H1 (cell line): ENCODE results near the gene CCL7. TPM values are rescaled to one million over a fixed set of nuclear protein-coding genes. Genes with fewer than 3 reads are reported as not detected.

Experiments
- CTCF ChIA-PET: fragments of 300-600 bp; sonication (Branson Sonifier 250); formaldehyde crosslinking; loops from one replicate; lab custom pipeline; 2021; ENCODE audit not compliant: partially characterized antibody; lab: Charles Lee
- POLR2A ChIA-PET: fragments of 300-600 bp; sonication (Branson Sonifier 250); formaldehyde crosslinking; loops from one replicate; lab custom pipeline; 2021; ENCODE audit warnings: inconsistent platforms; ENCODE audit not compliant: partially characterized antibody; lab: Charles Lee
- DNase-seq, 2 experiments: peaks; one replicate each; pipeline versions ENCODE4 v3.0.0 to v3.0.0-alpha.2; 2010 to 2022; ENCODE audit warnings: low spot score in 2 of 2, low read depth in 1 of 2, mixed read lengths in 1 of 2
- FAIRE-seq: peaks from 2 replicates; lab custom pipeline; 2011; peaks lifted over from hg19 to GRCh38; lab: Jason Lieb, UNC
- H2AFZ ChIP-seq: 2 replicates; pipeline ENCODE4 v1.8.1; 2012; ENCODE audit warnings: low read length, inconsistent platforms
- H2AK5ac ChIP-seq: 2 replicates; pipeline ENCODE4 v1.6.1; 2013; ENCODE audit warnings: low read depth, low read length
- H2BK120ac ChIP-seq: replicated peaks from 2 replicates; pipeline ENCODE3; 2013; ENCODE audit warnings: low read depth, low read length, inconsistent platforms
- H2BK12ac ChIP-seq: 2 replicates; pipeline ENCODE4 v1.6.1; 2013; ENCODE audit warnings: low read depth, low read length
- H2BK15ac ChIP-seq: 2 replicates; pipeline ENCODE4 v1.6.1; 2013; ENCODE audit warnings: low read length
- H2BK20ac ChIP-seq: 2 replicates; pipeline ENCODE4 v1.6.1; 2013; ENCODE audit warnings: low read length
- H2BK5ac ChIP-seq: 2 replicates; pipeline ENCODE4 v1.6.1; 2013; ENCODE audit warnings: low read depth, low read length
- H3K14ac ChIP-seq: 2 replicates; pipeline ENCODE4 v1.6.1; 2013; ENCODE audit warnings: inconsistent platforms; ENCODE audit not compliant: insufficient read length
- H3K18ac ChIP-seq: 2 replicates; pipeline ENCODE4 v1.6.1; 2013; ENCODE audit warnings: low read length; ENCODE audit errors: extremely low read depth
- H3K23ac ChIP-seq: 2 replicates; pipeline ENCODE4 v1.6.1; 2013; ENCODE audit warnings: inconsistent platforms; ENCODE audit not compliant: insufficient read length
- H3K23me2 ChIP-seq: 2 replicates; pipeline ENCODE4 v1.6.1; 2013; ENCODE audit warnings: low read depth, low read length
- H3K27ac ChIP-seq: 2 replicates; pipeline ENCODE4 v1.6.1; 2011; ENCODE audit warnings: low read depth, low read length, inconsistent platforms
- H3K27me3 ChIP-seq, 4 experiments: replicated peaks in 1 of 4; 1 replicate in 1 of 4; 2 replicates in 3 of 4; pipeline versions ENCODE4 v1.6.1 to v1.8.1; 2011 to 2013; ENCODE audit warnings: low read length in 3 of 4, mild to moderate bottlenecking in 3 of 4, inconsistent platforms in 2 of 4, mixed read lengths in 2 of 4, moderate library complexity in 1 of 4; ENCODE audit not compliant: control insufficient read depth in 3 of 4, insufficient read depth in 3 of 4; ENCODE audit errors: extremely low read depth in 1 of 4
- H3K36me3 ChIP-seq, 4 experiments: 2 replicates each; pipeline versions ENCODE4 v1.6.1 to v1.8.1; 2011 to 2013; ENCODE audit warnings: mild to moderate bottlenecking in 4 of 4, low read length in 3 of 4, moderate library complexity in 2 of 4, control low read depth in 1 of 4, inconsistent platforms in 1 of 4; ENCODE audit not compliant: insufficient read depth in 4 of 4, control insufficient read depth in 2 of 4
- H3K4ac ChIP-seq: replicated peaks from 2 replicates; pipeline ENCODE3; 2013; ENCODE audit warnings: low read length, low read depth, mixed read lengths, inconsistent platforms; ENCODE audit not compliant: insufficient read length
- H3K4me1 ChIP-seq, 4 experiments: replicated peaks in 1 of 4; 1 replicate in 1 of 4; 2 replicates in 3 of 4; pipeline versions ENCODE4 v1.6.1 to v1.8.1; 2011 to 2013; ENCODE audit warnings: low read length in 3 of 4, inconsistent platforms in 2 of 4, mixed read lengths in 1 of 4; ENCODE audit not compliant: insufficient read depth in 4 of 4, control insufficient read depth in 3 of 4
- H3K4me2 ChIP-seq, 2 experiments: 2 replicates each; pipeline versions ENCODE4 v1.6.1 to v1.8.1; 2011 to 2013; ENCODE audit warnings: low read depth in 2 of 2, low read length in 2 of 2, control low read depth in 1 of 2, inconsistent platforms in 1 of 2, mild to moderate bottlenecking in 1 of 2; ENCODE audit not compliant: insufficient read depth in 1 of 2
- H3K4me3 ChIP-seq, 4 experiments: fragments of 200-600, 300-600 bp in 1 of 4; sonication (generic), shearing (Covaris generic), sonication (Bioruptor Twin) in 1 of 4; 2 replicates each; pipeline versions ENCODE4 v1.5.1 to v1.8.1; 2011 to 2016; ENCODE audit warnings: low read length in 4 of 4, low read depth in 3 of 4, control low read depth in 2 of 4, inconsistent platforms in 2 of 4, mild to moderate bottlenecking in 2 of 4, mixed read lengths in 1 of 4, moderate library complexity in 1 of 4; ENCODE audit not compliant: insufficient read depth in 2 of 4; ENCODE audit errors: extremely low read depth in 1 of 4
- H3K56ac ChIP-seq: replicated peaks from 2 replicates; pipeline ENCODE3; 2013; ENCODE audit warnings: low read depth, mild to moderate bottlenecking, mixed read lengths, low read length, inconsistent platforms; ENCODE audit not compliant: insufficient read length
- H3K79me1 ChIP-seq: 2 replicates; pipeline ENCODE4 v1.6.1; 2013; ENCODE audit warnings: low read depth, low read length, control low read depth
- H3K79me2 ChIP-seq, 2 experiments: 2 replicates each; pipeline versions ENCODE4 v1.6.1 to v1.8.1; 2012 to 2013; ENCODE audit warnings: low read length in 2 of 2, mild to moderate bottlenecking in 2 of 2, inconsistent platforms in 1 of 2; ENCODE audit not compliant: insufficient read depth in 2 of 2, control insufficient read depth in 1 of 2
- H3K9ac ChIP-seq, 4 experiments: replicated peaks in 1 of 4; 1 replicate in 1 of 4; 2 replicates in 3 of 4; pipeline versions ENCODE4 v1.6.1 to v1.8.1; 2011 to 2013; ENCODE audit warnings: low read depth in 3 of 4, low read length in 3 of 4, control low read depth in 2 of 4, mild to moderate bottlenecking in 2 of 4, moderate library complexity in 2 of 4, inconsistent platforms in 1 of 4; ENCODE audit errors: extremely low read depth in 1 of 4
- H3K9me3 ChIP-seq, 2 experiments: 2 replicates each; pipeline versions ENCODE4 v1.6.1 to v1.8.1; 2012 to 2013; ENCODE audit warnings: mild to moderate bottlenecking in 2 of 2, moderate library complexity in 2 of 2, control low read depth in 1 of 2, inconsistent platforms in 1 of 2, low read depth in 1 of 2, low read length in 1 of 2, mixed read lengths in 1 of 2; ENCODE audit not compliant: insufficient read depth in 2 of 2
- H4K20me1 ChIP-seq, 2 experiments: replicated peaks in 1 of 2; 2 replicates each; pipeline versions ENCODE3 to v1.8.1; 2011 to 2013; ENCODE audit warnings: inconsistent platforms in 2 of 2, low read length in 2 of 2, mild to moderate bottlenecking in 1 of 2; ENCODE audit not compliant: insufficient read depth in 2 of 2, control insufficient read depth in 1 of 2
- H4K5ac ChIP-seq: 2 replicates; pipeline ENCODE4 v1.6.1; 2013; ENCODE audit warnings: low read length, low read depth, mixed read lengths, inconsistent platforms; ENCODE audit not compliant: insufficient read length
- H4K8ac ChIP-seq: 2 replicates; pipeline ENCODE4 v1.8.0; 2013; ENCODE audit warnings: mild to moderate bottlenecking, moderate library complexity, low read length, inconsistent platforms; ENCODE audit not compliant: insufficient read depth; ENCODE audit errors: extremely low read depth
- H4K91ac ChIP-seq: replicated peaks from 2 replicates; pipeline ENCODE3; 2013; ENCODE audit warnings: low read length, mixed read lengths, inconsistent platforms; ENCODE audit not compliant: insufficient read length
- ASH2L ChIP-seq: fragments of 200-600, 300-600 bp; sonication (generic); IDR thresholded peaks from one replicate; pipeline ENCODE4 v1.7.1; 2017; ENCODE audit warnings: low read length
- ATF3 ChIP-seq: IDR thresholded peaks from 2 replicates; pipeline ENCODE4 v1.6.1; 2011; ENCODE audit warnings: low read depth, mild to moderate bottlenecking, low read length; ENCODE audit not compliant: insufficient read depth
- BACH1 ChIP-seq: IDR thresholded peaks from 2 replicates; pipeline ENCODE4 v1.6.1; 2012; ENCODE audit warnings: low read length, improper control_type of control experiment
- CTCF ChIP-seq, 3 experiments: IDR thresholded peaks; 1 replicate in 2 of 3; 2 replicates in 1 of 3; pipeline versions ENCODE4 v1.5.1 to v1.6.1; 2011; ENCODE audit warnings: low read length in 3 of 3, mild to moderate bottlenecking in 3 of 3, inconsistent platforms in 2 of 3, low read depth in 1 of 3, moderate library complexity in 1 of 3; ENCODE audit not compliant: insufficient read depth in 1 of 3; ENCODE audit errors: control extremely low read depth in 1 of 3
- GTF2F1 ChIP-seq: IDR thresholded peaks from 2 replicates; pipeline ENCODE4 v1.6.1; 2012; ENCODE audit warnings: low read depth, low read length, improper control_type of control experiment, borderline replicate concordance
- SIN3A ChIP-seq, 2 experiments: IDR thresholded peaks in 1 of 2; conservative IDR thresholded peaks in 1 of 2; 2 replicates each; pipeline ENCODE4 v1.6.1; 2011 to 2012; ENCODE audit warnings: low read length in 2 of 2, improper control_type of control experiment in 1 of 2, low read depth in 1 of 2, mild to moderate bottlenecking in 1 of 2
- WGBS, 2 experiments: shearing (Covaris generic) in 1 of 2; methylation state at CpG; one replicate each; pipeline versions ENCODE4 v1.1.6 to v1.1.7; 2013 to 2015; ENCODE audit warnings: low lambda C conversion rate in 2 of 2, mixed read lengths in 2 of 2, inconsistent platforms in 1 of 2, low coverage in 1 of 2, missing lambda C conversion rate in 1 of 2; ENCODE audit not compliant: insufficient replicate concordance in 2 of 2, insufficient coverage in 1 of 2, insufficient read length in 1 of 2; ENCODE audit errors: extremely low coverage in 1 of 2, missing lambda C conversion rate in 1 of 2; 5-methylcytosine and 5-hydroxymethylcytosine counted together
- polyA plus RNA-seq, 7 experiments: library from polyadenylated mRNA; depleted of rRNA in 3 of 7; stranded (reverse) in 5 of 7; unstranded in 2 of 7; fragments of >200 nt in 5 of 7; fragments of 200-250 nt in 2 of 7; gene quantifications; 1 replicate in 5 of 7; 2 replicates in 1 of 7; 4 replicates in 1 of 7; pipeline versions ENCODE4 v1.2.1 to v1.2.3, GENCODE V29; 2011 to 2013; ENCODE audit warnings: missing spikeins in 2 of 7, mixed read lengths in 2 of 7
- total RNA-seq: library from RNA; stranded (reverse); fragmentation: NEBNext Ultra II Directional; extraction: Animal tissue kit (Norgen Biotek cat#: 25700); gene quantifications from 2 replicates; pipeline ENCODE4 v1.2.1, GENCODE V29; 2021

Gene CCL7
- total and polyA plus RNA-seq, 2 of the 8 experiments (the other 6 are each of a cell fraction or from before 2014, with no cell fraction given): not detected

- no peak overlapping the region for H4K8ac ChIP-seq
- H3K23ac ChIP-seq: no peak overlapping the region
- FAIRE-seq (no peak), DNase-seq (no peak)
- no peak overlapping the region for H3K27ac ChIP-seq
- no peak overlapping the region for H4K5ac ChIP-seq
- H3K23me2 ChIP-seq: no peaks in the 10 kb centered on the region
- no peak overlapping the region for H3K4ac ChIP-seq
- no peak overlapping the region for H2BK5ac ChIP-seq
- no peaks in the 10 kb centered on the region for H3K79me1 ChIP-seq
- H2BK15ac ChIP-seq: no peak overlapping the region
- no peaks in the 10 kb centered on the region for H3K79me2 ChIP-seq
- CTCF ChIA-PET: interaction anchor here (0.5 to 13.3 kb wide), 27 partner anchors 13 to 141 kb away, joined by 3 to 210 read pairs (median 4); partner anchors contain the start of genes CCL1, CCL13 and CCL8
- H2AFZ ChIP-seq: no peak overlapping the region
- no peak overlapping the region for H4K91ac ChIP-seq
- no peak overlapping the region for H2BK20ac ChIP-seq
- H3K9me3 ChIP-seq: no peaks in the 10 kb centered on the region
- no peak overlapping the region for H2AK5ac ChIP-seq
- no peak overlapping the region for H3K4me3 ChIP-seq
- no peak overlapping the region for H2BK120ac ChIP-seq
- 79% methylated on average over 3 of the region's 3 CpGs; no CpG with 5 or more reads in 1 of the 2 experiments for WGBS, 2 experiments
- no peak overlapping the region for H2BK12ac ChIP-seq
- H4K20me1 ChIP-seq: no peaks in the 10 kb centered on the region
- H3K4me2 ChIP-seq: no peak overlapping the region
- TF ChIP-seq ASH2L (no peak), SIN3A (conservative IDR thresholded peaks at IDR 0.05 in 1 of 2, IDR thresholded peaks at IDR 0.05 in 1 of 2; ENCODE audit: low read depth in 1 of 2, low read length in 2 of 2) (no peak), CTCF (IDR thresholded peaks at IDR 0.05; ENCODE audit: control extremely low read depth in 1 of 3, insufficient read depth in 1 of 3, low read depth in 1 of 3, low read length in 3 of 3) (no peak), BACH1 (no peak), GTF2F1 (no peak), ATF3 (no peak)
- TF ChIP-seq, all 59 proteins: peak for 0
- no peak overlapping the region for H3K56ac ChIP-seq
- POLR2A ChIA-PET: no interaction called here
- H3K36me3 ChIP-seq: no peaks in the 10 kb centered on the region
- no peak overlapping the region for H3K18ac ChIP-seq
- H3K27me3 ChIP-seq: no peaks in the 10 kb centered on the region
- H3K4me1 ChIP-seq: no peaks in the 10 kb centered on the region
- H3K14ac ChIP-seq: no peak overlapping the region
- H3K9ac ChIP-seq: no peak overlapping the region
These were observed 37.1 kb downstream of the CCL7 start for GRCh38 chr17:34307110-34307509.
